Osteoblast (primary cell): Measurements from ENCODE around the gene CTNNA1. TPM values are rescaled to one million over a fixed set of nuclear protein-coding genes. Genes with fewer than 3 reads are reported as not detected.
A peak's percentile ranks its signal among the peaks of the same experiment; 100 is the strongest.

ENCODE experiments used
- DNase-seq: peaks from one replicate; pipeline ENCODE4 v3.0.0; 2011; ENCODE audit warnings: low spot score, mixed read lengths; ENCODE audit not compliant: insufficient read length; ENCODE audit errors: missing footprints
- H2AFZ ChIP-seq: 2 replicates; pipeline ENCODE4 v1.6.0; 2011; ENCODE audit warnings: mild to moderate bottlenecking, low read length
- H3K27ac ChIP-seq: 2 replicates; pipeline ENCODE4 v1.5.1; 2011; ENCODE audit warnings: mild to moderate bottlenecking, low read depth, low read length, moderate library complexity
- H3K27me3 ChIP-seq: 2 replicates; pipeline ENCODE4 v1.6.0; 2012; ENCODE audit warnings: mild to moderate bottlenecking, control low read depth, inconsistent platforms, low read length, moderate library complexity; ENCODE audit not compliant: insufficient read depth
- H3K36me3 ChIP-seq: 2 replicates; pipeline ENCODE4 v1.5.1; 2011; ENCODE audit warnings: mild to moderate bottlenecking, low read length, control low read depth, moderate library complexity; ENCODE audit not compliant: insufficient read depth
- H3K4me1 ChIP-seq: 2 replicates; pipeline ENCODE4 v1.5.1; 2011; ENCODE audit warnings: mild to moderate bottlenecking, low read length, control low read depth, moderate library complexity; ENCODE audit not compliant: insufficient read depth
- H3K4me2 ChIP-seq: 2 replicates; pipeline ENCODE4 v1.6.0; 2011; ENCODE audit warnings: mild to moderate bottlenecking, low read length; ENCODE audit not compliant: insufficient read depth
- H3K4me3 ChIP-seq: fragments of 200-600 bp; sonication (generic); 3 replicates; pipeline ENCODE4 v1.5.1; 2012; ENCODE audit warnings: mild to moderate bottlenecking, low read length, inconsistent platforms; ENCODE audit not compliant: insufficient read depth
- H3K79me2 ChIP-seq: 2 replicates; pipeline ENCODE4 v1.6.0; 2012; ENCODE audit warnings: mild to moderate bottlenecking, low read length, control low read depth, inconsistent platforms; ENCODE audit not compliant: insufficient read depth
- H3K9me3 ChIP-seq: 2 replicates; pipeline ENCODE4 v1.5.1; 2011; ENCODE audit warnings: low read depth, low read length, control low read depth
- H4K20me1 ChIP-seq: 2 replicates; pipeline ENCODE4 v1.6.0; 2012; ENCODE audit warnings: mild to moderate bottlenecking, low read length, control low read depth; ENCODE audit not compliant: insufficient read depth
- total RNA-seq: library from RNA; depleted of rRNA; stranded (reverse); fragments of >200 nt; gene quantifications from 2 replicates; pipeline ENCODE4 v1.2.3, GENCODE V29; 2012
- TF ChIP-seq, protein P1 (sequence below): IDR thresholded peaks from 2 replicates; pipeline ENCODE4 v1.5.1; 2011; ENCODE audit warnings: mild to moderate bottlenecking, low read depth, low read length, moderate library complexity; ENCODE audit errors: extremely low read depth

Gene CTNNA1
- total RNA-seq, 1 donor = 432 TPM

DNA sequence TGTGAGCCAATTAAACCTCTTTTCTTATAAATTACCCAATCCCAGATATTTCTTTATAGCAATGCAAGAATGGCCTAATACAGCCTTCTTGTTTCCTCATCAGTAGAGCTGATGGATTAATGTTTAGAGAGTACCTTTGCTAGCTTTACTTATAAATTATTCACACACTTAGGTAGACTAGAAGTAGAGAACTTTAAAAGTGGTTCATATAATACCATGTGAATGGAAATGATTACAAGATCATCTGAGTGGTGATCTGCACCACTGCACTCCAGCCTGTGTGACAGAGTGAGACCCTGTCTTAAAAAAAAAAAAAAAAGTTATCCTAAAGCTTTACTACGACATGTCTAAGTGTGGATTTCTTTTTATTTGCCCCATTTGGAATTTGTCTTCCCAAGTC lies 145.1 kb downstream of the CTNNA1 start:
- peaks cover 23% of the 10 kb centered on the region for H3K79me2 ChIP-seq
- no peaks in the 10 kb centered on the region for H4K20me1 ChIP-seq
- no peaks in the 10 kb centered on the region for H3K9me3 ChIP-seq
- H3K36me3 ChIP-seq = peaks cover 8% of the 10 kb centered on the region
- H3K4me1 ChIP-seq = peaks cover 18% of the 10 kb centered on the region
- no peak overlapping the region for H3K4me2 ChIP-seq
- H3K27me3 ChIP-seq = no peaks in the 10 kb centered on the region
- TF ChIP-seq, protein P1, sequence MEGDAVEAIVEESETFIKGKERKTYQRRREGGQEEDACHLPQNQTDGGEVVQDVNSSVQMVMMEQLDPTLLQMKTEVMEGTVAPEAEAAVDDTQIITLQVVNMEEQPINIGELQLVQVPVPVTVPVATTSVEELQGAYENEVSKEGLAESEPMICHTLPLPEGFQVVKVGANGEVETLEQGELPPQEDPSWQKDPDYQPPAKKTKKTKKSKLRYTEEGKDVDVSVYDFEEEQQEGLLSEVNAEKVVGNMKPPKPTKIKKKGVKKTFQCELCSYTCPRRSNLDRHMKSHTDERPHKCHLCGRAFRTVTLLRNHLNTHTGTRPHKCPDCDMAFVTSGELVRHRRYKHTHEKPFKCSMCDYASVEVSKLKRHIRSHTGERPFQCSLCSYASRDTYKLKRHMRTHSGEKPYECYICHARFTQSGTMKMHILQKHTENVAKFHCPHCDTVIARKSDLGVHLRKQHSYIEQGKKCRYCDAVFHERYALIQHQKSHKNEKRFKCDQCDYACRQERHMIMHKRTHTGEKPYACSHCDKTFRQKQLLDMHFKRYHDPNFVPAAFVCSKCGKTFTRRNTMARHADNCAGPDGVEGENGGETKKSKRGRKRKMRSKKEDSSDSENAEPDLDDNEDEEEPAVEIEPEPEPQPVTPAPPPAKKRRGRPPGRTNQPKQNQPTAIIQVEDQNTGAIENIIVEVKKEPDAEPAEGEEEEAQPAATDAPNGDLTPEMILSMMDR = no peak
- H3K4me3 ChIP-seq = no peak overlapping the region
- DNase-seq = no peak
- no peak overlapping the region for H3K27ac ChIP-seq
- no peak overlapping the region for H2AFZ ChIP-seq

DNA sequence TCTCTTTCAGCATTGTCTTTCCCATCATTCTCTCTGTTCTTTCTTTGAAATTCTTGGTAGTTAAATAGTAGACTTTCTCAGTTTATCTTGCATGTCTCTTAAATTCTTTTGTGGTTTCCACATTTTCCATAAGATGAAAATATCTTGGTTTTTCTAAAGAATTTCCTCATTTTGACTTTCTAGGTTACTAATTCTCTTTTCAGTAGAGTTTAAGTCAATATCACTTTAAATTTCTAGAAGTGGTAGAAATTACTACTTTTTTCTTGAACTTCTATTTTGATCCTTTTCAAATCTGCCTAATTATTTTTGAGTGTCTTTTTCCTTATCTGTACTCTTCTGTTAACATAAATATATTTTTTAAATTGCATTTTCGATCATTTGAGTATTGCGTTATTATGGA lies 145.5 kb downstream of the CTNNA1 start:
- H3K4me3 ChIP-seq = no peak overlapping the region
- no peaks in the 10 kb centered on the region for H4K20me1 ChIP-seq
- H3K79me2 ChIP-seq = peaks cover 24% of the 10 kb centered on the region
- peaks cover 21% of the 10 kb centered on the region for H3K4me1 ChIP-seq
- H3K27me3 ChIP-seq = no peaks in the 10 kb centered on the region
- TF ChIP-seq, protein P1 = no peak
- H2AFZ ChIP-seq = no peak overlapping the region
- H3K4me2 ChIP-seq = no peak overlapping the region
- DNase-seq = no peak
- H3K36me3 ChIP-seq = peaks cover 9% of the 10 kb centered on the region
- H3K27ac ChIP-seq = no peak overlapping the region
- H3K9me3 ChIP-seq = no peaks in the 10 kb centered on the region

DNA sequence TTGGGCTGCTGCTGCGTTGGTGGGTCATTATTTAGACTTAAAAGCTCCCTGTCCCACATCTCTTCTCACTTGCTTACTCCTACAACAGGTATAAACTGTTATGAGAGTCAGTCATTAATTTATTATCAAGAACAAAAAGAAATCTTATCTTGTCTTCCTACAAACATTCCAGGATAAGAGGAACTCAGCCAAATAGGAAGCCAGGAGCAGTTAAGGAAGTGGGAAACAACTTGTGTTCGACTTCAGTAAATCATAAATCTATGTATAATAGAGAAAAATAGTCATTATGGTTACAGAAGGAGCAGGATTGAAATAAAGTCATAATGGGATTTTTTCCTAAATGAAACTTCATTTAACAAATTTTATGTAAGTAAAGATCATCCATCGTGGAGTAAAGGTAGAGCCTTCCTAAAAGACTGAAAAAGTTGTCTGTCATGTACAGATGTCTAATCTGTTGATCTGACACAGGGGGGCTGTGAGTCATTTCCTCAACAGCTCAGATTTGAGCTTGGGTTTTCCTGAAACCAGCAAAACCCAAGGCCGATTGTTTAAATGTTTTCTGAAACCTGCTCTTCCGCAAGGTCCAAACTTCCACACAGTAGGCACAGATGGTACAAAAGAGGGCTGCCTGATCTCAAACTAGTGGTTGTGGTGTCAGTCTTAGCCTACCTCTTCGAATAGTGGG lies 147.2 kb downstream of the CTNNA1 start:
- Histone ChIP-seq H3K36me3 (peaks cover 19% of the 10 kb centered on the region), H2AFZ (no peak overlapping the region), H3K79me2 (peaks cover 18% of the 10 kb centered on the region), H3K4me2 (peak overlapping the region; percentile 14), H4K20me1 (peaks cover 4% of the 10 kb centered on the region), H3K27me3 (no peaks in the 10 kb centered on the region), H3K9me3 (no peaks in the 10 kb centered on the region), H3K4me3 (no peak overlapping the region), H3K27ac (peak overlapping the region; percentile 69), H3K4me1 (peaks cover 26% of the 10 kb centered on the region)
- TF ChIP-seq, protein P1 = no peak
- DNase-seq = peak; percentile 47

DNA sequence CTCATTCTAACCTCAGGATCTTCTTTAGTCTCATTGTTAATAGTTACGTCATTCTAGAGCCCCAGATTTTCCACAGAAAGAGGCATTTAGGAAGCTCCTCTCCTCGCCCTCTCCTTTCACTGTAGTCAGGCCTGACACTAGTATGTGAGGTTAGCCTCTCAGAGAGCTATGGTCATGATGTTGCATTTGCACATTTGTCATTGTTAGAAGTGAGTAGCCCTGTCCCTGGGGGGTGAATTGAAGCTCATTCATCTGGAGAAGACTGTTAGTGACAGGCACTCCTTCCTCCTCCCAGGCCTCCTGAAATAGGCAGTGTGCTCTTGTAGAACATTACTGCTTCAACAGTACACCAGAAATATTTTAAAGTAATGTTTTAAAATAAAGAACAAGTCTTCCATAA lies 148.5 kb downstream of the CTNNA1 start:
- Histone ChIP-seq H3K79me2 (peaks cover 19% of the 10 kb centered on the region), H3K9me3 (no peaks in the 10 kb centered on the region), H3K4me1 (peaks cover 30% of the 10 kb centered on the region), H3K4me3 (no peak overlapping the region), H3K4me2 (no peak overlapping the region), H2AFZ (no peak overlapping the region), H4K20me1 (peaks cover 11% of the 10 kb centered on the region), H3K36me3 (peaks cover 32% of the 10 kb centered on the region), H3K27ac (no peak overlapping the region), H3K27me3 (no peaks in the 10 kb centered on the region)
- no peak for DNase-seq
- TF ChIP-seq, protein P1 = no peak
